Measurements from ENCODE around the gene WDR7.

Gene WDR7

DNA sequence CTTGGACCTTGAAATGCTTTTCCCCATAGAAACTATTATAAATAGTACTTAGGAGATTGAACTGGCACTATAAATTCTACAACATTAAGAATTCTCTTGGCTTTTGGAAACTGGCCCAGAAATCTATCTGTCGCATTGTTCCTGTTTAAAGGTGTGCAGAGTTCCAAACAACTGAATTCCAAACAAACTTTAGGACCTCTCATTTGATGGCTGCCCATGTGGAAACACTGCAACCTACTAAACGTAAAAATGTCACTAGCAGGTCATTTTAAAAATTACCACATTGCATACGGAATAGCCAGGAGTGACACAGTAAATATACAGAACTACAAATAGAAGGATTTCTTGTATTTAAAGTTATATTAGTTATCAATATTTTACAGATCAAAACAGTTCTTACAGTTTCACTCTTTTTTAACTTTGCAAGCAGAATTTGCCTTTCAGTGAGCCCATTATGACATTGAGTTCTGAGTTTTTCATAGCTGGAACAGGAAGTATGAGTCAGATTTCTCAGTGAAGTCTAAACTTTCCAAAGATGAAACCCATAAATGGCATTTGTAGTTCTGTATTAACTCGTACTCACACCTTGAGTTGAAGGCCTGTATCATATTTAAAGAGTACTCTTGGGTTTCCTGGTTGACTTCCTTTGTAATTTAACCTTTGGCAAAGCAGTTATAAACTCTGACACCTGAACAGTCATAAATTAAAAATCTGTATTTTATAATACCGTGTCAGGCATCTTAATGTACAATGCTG, 353.4 kb downstream of the WDR7 start:
- DNase-seq: no peak

DNA sequence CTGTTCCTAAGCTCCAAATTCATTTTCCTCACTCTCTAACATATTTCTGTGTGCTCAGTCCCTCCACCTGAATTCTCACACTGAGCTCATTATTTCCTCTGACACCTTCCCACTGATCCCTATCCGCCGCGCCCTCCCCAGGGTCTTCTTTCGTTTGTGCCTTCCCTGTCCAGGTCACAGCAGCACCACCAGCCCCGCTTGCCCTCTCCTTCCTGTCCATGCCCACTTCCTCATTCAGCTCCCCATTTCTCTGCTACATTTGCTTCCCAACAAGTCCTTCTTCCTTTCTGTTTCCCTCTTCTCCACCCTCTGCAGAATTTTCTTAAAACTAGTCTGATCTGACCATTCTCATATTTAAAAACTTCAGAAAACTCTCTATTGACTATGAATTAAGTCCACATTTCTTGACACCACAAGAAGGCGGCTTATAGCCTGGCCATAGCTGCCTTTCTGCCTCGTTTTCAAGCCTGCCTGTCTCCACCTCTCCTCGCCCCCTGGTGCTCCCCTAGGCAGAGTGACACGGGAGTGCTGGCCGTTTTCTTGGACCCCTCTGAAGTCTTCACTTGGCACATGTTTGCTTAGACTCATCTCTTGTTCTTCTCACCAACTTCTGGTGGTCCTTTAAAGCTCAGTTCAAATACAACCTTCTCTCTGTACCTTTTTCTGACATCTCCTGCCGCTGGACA, 357.0 kb downstream of the WDR7 start:
- no peak for DNase-seq

DNA sequence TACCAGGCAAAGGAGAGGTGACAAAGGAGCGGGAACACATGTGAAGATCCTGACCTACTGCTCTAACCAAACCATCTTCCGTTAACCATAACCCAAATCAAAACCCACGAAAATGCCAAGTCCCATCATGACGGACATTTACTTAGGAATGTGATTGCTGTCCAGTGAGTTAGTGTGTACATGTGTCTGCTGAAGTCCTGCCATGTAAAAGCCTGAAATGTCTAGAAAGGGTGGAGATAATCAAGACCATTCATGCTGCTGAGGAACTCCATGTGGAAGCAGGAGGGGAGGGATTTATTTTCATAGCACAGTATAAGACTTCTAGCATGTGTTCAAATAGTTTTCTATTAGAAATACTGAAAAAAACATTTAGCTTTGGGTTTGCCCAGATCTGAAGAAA, 358.7 kb downstream of the WDR7 start:
- no peak for DNase-seq

DNA sequence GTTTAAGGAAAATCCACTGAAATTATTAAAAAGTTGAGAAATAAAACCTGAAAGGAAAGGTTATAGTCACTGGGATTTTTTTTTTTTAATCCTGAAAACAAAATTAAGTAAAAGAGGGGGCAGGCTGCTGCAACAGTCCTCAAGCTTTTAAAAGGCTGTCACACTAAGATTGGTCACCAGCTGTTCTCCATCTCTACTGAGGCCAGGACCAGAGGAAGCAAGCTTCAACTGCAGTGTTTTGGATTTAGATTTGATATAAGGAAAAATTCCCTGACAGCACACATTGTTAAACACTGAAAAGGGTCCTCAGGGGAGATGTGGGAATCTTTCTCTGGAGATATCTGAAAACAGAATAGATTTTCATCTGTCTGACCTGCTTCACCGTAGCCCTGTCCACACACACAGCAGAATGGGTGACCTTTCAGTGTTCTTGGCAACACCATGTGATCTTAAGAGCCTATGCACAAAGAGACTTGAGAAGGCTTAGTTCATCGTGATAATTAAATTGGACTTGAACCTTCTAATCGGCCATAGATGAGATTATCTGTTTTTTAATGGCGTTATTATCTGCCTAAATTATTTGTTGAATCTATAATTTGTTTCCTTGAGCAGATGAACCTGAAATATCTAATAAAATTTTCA, 363.7 kb downstream of the WDR7 start:
- no peak for DNase-seq

DNA sequence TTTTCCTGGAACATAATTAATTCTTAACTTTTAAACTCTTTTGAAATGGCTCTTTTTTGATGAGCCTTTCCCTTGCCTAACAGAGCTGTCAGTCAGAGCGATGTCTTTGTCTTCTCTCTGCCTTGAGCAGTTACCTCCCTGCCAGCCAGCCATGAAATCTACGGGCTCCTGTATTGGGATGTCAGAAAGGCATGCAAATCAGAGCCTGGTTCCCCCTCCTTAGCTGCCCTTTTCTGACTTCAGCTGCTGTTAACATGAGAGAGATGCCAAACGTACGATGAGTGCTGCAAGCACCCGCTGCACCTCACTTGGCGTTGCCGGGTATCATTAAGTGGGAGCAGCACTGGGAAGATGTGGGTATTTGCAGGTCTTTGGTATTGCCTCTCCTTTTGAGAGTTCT, 364.3 kb downstream of the WDR7 start:
- DNase-seq: no peak

DNA sequence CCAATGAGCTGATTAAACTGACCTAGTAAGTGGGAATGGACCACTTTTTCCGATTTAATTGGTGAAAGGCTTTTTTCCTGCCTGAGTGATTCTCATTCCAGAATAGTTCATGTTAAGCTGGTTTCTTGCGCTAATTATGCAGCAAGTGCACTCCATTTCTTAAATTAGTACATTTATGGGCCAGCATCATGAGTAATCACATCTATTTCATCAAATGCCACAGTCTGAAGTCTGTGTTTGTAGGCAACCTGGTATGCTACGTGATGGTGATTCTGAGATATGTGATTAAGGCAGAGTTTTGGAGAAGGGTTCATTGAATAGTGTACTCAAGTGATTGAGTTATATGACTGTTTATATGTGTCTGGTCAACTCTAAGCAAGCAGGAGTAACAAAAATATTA, 367.7 kb downstream of the WDR7 start:
- DNase-seq: no peak

DNA sequence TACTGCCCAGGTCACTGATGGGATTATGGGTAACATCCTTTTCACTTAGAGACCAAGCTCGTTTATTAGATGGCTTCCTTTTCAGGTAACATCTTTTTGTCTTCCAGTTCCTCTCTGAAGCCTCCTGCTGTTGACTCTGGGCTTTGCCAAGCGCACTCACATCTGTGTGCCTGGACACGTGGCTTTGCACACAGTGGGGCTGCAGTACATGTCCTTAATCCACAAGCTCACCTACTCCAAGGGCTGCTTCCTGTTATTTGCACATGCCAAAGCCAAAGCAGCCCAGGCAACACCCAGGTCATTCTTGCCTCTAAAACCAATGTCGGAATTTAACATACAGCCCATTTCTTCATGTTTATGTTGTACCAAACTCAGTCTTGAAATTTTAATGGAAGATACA, 371.6 kb downstream of the WDR7 start:
- no peak for DNase-seq

DNA sequence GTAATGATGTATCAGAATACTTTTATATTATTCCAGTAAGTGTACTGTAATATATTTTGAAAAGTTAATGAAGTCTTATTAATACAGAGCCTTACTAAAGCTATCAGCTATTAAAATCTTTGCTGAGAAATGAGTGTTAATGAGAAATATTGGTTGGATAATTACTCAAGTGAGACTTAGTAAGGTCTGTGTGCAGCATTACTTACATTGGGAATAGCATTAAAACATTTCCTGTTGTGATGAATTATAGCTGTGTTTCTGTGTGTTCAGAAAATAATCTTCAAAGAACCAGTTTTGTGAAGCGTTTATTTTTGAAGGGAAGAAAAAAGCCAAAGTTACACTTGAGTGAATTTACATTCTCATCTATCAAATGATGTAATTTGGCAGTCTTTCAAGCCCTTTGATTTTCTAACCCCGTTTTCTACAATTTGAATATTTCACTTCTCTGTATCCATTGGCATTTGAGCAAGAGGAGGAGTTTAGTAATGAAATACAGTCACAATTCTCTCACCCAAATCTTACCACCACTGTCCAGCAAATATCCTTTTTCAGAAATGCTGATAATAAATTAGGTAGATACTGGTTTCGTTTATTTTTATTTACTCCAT, 372.2 kb downstream of the WDR7 start:
- no peak for DNase-seq

DNA sequence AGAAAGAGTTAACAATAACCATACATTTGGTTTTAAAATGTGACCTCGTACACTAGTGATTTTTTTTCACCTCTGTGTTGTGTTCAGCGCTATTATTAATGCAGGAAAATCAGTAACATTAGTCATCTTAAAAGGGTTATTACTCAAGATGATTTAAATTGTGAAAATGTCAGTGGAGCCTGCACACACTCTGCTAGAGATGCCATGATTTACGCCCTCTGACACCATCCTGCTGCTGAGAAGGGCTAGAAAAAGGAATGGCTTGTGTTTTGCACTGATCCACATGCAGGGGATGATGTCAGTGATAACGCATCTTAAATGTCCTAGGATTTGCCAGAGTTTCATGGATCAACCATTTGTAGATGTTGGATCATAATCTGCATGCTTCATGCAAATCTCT, 374.4 kb downstream of the WDR7 start:
- no peak for DNase-seq

DNA sequence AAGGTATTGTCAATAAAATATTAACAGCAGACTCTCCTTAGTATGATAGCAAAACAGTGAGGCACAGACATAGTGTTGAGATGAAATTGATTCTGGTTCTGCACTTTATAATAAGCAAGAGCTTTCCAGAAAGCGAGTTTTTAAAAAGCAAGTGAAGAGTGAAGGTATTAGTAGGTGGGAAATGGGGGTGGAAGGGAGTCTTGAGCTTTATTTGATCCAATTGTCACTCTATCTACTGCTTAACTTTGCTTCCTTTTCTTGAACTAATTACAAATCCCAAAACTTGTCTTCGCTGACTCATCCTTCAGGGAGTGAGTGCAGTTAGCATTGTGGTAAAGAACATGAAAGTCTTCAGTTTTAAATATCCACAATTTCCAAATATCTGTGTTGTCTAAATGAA, 375.2 kb downstream of the WDR7 start:
- DNase-seq: no peak

DNA sequence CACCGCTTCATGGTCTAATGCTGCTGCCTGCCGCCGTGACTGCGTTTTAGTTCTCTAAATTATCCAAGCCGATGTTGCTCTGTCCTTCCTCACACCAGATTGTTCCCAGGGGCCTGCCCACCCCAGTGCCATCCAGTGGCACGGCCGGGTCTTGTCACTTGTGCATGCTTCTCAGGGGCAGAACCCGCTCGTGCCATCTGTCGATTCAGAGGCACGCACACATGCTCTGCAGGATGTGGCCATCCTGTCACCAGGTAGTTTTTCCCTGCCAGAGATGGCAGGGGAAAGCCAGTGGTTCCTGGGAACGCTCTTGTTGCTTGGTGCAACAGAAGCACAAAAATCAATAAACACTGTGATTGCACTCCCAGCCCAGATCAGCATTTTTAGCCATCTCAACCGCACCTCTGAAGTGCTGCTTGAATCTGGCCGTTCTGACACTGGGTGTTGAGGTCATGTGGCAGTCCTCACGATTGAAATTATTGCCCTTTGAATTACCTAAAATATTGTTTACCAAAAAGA, 376.1 kb downstream of the WDR7 start:
- no peak for DNase-seq

DNA sequence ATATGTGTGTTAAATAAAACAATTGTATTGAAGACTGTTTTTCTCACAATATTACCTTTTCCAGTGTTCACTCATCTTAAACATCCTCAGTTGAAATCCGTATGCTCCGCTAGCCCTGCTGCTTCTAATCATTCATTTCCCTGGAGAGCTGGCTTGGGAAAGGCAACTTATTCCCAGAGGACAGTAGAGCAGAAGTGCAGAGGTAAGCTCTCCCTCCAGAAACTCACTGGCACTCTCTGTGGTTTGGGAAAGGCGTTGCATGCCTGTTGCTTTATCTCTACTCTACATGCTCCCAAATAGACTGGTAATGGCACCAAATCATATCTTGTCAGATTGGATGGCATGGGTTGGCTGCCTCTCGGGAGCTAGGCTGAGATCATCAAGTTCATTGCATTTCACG, 378.6 kb downstream of the WDR7 start:
- DNase-seq: no peak

DNA sequence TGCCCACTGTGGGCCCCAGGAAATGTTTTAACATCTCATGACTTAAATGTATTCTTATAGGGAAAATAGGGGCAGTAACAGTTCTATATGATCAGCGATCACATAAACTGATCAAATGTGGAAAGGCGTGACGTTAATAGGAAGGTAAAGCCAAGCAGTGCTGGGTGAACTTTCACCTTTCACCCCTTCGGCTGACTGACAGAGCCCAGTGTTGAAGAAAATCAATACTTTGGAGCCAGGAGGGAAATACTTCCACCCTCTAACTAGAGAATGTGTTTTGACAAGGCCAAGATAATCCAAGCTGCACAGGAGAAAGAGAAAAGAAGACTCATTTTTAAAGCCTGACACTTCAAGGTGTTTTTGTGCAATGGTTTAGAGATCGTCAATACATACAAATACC, 379.3 kb downstream of the WDR7 start:
- DNase-seq: no peak

DNA sequence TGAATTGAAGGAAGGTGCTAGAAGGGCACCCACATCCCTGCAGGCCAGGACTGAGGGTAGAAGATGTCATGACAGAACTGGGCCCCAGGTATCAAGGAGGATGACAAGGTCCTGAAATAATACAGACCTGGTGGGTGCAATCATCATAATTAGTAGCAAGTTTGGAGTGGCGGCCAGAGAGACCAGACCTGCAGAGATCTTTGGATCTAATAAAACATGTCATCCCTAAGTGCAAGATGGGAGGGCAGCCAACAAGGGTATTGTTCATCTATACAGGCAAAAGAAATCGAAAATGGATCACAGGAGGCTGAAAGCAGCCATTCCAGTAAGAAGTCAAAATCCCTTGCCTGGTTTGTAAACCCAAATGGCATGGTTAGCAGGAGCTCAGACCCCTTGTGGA, 384.4 kb downstream of the WDR7 start:
- DNase-seq: no peak

DNA sequence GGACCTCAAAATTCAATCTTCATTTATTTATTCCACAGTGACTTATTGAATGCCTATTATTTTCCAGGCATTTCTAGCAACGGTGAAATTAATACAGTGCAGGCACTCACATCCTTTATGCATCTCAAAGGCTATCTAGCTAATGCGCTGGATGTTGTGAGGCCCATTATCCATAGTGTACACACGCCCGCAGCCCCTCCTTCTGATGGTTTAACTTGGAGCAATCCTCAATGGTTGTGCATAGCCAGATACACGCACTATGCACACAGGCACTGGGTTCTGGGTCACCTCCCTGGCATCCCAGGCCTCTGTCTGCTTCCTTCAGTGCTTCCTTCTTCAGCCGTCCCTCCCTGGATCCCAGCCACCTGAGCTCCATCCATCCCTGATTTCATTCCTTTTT, 387.2 kb downstream of the WDR7 start:
- no peak for DNase-seq

DNA sequence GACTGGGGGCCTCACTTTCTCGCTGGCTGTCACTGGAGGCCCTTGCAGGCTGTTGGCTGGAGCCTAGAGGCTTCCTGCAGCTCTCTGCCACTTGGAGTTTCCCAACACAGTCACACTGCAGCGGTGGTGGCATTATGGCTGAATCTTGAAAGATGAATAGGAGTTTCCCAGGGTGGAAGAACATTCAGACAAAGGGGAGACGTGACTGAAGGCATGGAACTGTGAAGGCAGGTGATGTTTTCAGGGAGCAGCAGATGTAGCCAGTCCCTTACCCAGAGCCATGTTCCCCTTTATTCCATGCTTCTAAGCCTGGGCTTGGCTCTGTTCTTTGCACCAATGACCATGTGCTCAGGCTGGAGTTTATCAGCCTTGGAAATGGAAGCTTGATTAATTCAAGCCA, 389.0 kb downstream of the WDR7 start:
- no peak for DNase-seq

DNA sequence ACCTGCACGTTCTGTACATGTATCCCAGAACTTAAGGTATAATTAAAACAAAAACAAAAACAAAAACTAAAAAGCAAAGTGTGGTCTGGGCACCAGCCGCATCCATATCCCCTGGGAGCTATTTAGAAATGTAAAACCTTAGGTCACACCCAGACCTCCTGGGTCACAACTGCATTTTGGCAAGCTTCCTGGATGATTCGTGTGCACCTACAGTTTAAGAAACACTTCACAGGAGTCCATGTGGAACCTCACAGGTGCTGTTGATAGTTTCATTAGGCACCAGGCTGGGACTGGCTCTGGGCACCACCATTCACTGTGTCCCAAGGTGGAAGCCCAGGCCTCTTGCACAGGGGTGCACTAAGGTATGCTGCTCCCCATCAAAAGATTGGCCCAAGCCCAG, 392.1 kb downstream of the WDR7 start:
- no peak for DNase-seq

DNA sequence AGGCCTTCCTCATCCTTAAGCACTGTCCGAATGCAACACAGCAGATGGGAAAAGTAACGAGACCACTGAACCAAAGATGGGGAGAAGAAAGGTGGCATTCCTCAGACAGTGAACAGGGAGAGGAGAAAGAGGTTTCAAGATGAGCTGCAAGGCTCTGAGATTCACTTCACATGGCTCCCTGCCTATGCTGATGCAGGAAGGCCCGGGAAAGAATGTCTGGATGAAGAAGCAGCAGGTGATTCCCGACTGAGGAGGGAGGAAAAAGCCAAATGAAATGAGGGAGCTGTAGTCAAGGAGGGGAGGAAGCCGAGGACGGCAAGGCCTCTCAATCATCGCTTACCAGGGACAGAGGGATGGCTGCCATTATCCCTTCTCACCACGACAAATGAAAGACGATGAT, 397.2 kb downstream of the WDR7 start:
- no peak for DNase-seq

DNA sequence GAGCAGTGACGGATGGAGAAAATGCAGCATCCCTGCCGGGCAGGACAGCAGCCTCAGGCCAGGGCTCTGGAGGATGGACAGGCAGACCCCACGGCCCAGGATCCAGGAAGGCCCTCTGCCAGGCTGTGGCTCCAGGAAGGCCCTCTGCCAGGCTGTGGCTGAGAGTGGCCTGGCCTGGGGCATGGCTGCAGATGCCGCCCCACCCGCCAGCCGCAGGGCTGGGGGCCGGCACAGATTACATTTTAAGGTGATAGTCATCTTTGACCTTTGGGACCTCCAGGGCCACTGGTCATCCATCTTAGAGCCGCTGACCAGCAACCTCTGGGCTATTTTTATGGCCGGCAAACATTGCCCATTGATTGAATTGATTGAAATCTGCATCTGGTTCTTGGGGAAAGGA, 397.7 kb downstream of the WDR7 start:
- DNase-seq: no peak

DNA sequence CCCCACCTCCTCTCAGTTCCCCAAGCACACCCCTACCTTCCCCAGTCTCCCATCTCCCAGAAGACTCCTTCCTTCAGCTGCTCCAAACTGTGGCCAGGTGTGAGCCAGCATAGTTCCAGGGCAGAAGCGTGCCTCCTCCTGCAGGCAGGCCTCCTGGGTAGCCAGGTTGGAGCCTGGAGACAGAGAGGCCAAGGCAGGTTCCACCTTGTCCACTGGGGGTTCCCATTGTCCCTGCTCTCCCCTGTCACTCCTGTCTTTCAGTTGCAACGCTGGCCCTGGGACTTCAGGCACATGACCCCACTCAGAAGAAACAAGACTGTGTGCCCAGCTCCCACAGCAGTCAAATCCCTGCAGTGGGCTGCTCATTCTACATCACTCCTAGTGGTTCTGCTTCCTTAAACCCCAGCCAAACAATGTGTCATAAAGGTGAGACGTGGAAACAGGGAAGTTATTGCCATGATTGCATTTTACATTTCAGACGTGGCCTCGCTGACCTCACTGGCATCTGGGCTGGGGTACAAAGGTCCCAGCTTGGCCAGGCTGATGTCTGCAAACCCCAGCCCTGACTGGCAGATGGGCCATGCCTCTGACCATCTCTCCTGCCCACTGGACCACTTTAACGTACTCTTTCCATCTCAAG, 399.3 kb downstream of the WDR7 start:
- DNase-seq: no peak

DNA sequence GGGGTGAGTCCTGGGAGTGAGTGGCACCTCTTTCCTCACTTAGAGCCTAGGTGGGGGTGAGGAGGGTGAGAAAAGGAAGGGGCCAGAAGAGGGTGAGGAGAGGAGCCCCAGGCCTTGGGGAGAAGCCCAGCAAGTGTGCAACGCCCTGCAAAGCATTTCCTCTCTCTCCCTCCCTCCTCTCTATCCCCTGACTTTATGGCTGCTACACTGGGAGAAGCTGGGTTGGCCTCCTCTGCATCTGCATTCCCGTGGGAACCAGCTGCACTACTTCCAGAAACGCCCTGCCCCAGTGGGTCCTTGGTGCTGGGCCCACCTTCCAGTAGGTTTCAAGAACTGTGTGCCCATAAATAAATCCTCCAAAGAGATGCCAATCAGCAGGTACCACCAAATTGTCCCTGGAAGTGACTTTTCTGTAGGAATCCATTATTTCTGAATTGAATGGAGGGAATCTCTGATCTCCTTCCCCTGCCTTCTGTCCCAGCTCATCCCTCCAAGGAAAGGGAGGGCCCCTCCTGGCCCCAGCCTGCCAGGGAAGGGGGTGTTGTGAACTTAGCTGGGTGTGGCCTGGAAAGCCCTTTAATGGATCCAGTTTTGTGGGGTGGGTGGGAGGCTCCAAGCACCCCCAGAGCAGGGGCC, 400.0 kb downstream of the WDR7 start:
- DNase-seq: no peak

DNA sequence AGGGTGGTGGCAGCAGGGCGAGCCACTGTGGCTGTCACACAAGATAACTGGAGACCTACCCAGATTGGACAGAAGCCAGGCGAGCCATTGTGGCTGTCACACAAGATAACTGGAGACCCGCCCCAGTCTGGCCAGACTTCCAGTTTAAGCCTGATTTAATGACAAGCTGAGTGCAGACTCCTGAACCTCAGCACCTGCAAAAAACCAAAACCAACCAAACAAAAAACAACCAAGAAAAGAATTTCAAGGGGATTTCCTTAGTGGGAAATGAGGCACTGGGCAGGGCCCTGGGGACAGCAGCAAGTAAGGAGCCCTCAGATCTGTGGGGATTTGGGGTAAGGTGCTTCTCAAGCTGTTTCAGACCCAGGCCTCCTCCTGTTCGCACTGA, 400.5 kb downstream of the WDR7 start:
- no peak for DNase-seq

DNA sequence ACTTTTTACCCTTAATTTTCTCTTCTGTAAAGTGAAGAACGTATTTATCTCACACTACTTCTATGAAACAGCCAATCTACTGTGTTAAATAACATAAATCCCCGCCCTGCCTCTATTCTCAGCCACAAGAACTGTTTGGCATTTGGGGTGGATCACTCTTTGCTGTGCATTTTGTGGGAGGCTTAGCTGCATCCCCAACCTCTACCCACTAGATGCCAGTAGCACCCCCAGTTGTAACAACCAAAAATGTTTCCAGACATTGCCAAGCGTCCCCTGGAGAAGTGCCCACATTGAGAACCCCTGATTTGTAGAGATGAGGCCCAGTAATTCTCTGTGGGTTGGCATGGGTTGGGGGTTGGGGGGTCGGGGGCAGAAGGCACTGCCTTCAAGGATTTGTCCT, 401.0 kb downstream of the WDR7 start:
- no peak for DNase-seq
